GM18909 (cell line): ENCODE data around the gene KCNQ1.

Source experiments
- ATAC-seq: cut with Tn5 transposase; IDR thresholded peaks from one replicate; pipeline ENCODE4 v1.9.1; 2021; ENCODE audit warnings: mild to moderate bottlenecking; ENCODE audit not compliant: unreplicated experiment, poor library complexity

Gene KCNQ1

DNA sequence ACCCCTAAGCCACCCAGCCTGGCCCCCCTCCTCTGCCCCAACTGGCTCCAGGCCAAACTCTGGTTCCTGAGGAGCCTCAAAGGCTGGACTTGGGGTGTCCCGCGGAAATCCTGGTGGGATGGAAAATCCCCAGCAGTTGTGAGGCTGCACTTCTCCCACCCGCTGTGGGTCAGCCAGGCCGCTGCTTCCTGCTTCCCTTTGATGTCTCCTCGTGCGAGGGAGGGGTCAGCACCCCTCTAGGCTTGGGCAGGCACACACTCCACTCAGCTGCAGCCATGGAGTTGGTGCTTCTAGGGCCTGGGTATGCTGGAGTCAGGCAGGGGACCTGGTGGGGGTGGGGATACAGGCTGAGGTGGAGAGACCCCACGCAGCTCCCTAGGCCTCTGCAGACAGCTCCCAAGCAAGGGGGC is 243.0 kb downstream of the KCNQ1 start:
- no peak for ATAC-seq

DNA sequence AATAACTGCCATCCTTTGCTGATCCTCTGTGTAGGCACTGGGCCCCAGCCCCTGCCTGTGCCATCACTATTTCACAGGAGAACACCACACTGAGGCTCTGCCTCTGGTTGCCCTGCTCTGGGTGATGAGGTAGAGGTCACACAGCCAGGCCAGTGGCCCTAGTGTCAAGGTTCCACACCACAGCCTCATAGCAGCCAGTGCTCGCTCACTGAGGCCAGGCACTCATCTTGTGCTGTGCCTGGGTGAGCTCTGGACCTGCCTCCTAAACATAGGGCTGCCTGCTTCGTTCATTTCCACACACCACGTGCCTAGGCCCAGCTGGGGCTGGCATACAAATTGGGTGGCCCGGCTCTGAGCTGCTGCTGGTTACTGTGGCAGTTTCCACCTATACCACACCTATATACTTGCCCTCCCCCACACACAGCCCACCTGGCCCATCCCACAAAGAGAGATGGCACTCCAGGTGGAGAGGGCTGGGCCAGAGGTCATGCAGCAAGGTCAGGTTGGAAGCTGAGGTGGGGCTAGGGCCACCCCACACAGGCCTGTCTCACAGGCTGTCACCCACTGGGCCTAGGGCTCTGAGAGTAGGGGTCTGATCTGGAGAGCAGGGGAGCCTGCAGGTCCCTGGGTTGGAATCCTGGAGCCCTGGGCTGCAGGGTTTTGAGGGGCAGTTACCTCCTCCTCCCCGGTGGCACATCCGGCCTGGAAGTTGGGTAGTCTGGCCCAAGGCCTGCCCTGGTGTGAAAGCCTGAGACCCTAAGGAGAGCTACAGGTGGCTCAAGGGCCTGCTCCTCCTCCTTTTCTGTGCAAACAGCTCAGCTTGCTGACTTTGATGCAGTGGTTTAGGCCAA is 243.8 kb downstream of the KCNQ1 start:
- ATAC-seq, result no peak

DNA sequence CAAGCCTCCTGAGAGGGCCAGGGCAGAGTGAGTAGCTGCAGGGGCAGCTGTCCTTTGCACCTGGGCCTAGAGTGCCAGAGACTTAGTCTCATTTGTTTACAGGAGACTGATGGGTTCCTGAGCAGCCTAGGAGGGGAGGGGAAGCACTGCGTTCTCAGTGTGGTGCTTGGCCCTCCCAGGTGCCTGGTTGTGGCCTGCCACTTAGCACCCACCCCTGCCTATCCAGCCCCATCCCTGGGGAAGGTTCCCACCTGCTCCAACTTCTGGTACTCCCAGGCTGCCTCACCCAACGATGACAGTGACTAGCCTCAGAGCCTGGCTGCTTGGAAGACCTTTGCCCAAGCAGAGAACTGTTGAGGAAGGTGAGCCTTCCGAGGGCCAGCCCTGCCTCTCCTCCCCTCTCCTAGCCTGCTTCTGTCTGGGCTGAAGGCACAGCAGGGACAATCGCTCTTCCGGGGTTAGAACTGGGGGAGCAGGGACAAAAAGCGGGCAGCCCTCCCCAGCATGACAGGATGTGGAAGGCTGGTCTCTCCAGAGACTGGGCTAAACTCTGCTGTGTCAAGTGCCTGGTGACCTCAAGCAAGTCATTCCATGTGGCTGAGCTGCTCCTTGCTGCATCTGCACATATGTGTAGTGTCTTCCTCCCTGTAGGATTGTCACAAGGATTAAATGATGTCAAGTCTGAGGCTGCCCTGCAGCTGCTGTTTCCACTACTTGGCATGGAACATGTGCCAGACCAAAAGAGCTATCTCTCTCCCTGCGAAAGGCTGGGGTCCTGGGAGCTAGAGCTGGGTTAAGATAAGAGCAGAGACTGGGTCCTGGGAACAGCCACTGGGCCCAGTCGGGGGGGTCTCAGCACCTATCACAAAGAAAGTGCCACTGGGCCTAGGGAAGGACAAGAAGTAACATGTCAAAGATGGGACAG is 245.1 kb downstream of the KCNQ1 start:
- ATAC-seq, result no peak

DNA sequence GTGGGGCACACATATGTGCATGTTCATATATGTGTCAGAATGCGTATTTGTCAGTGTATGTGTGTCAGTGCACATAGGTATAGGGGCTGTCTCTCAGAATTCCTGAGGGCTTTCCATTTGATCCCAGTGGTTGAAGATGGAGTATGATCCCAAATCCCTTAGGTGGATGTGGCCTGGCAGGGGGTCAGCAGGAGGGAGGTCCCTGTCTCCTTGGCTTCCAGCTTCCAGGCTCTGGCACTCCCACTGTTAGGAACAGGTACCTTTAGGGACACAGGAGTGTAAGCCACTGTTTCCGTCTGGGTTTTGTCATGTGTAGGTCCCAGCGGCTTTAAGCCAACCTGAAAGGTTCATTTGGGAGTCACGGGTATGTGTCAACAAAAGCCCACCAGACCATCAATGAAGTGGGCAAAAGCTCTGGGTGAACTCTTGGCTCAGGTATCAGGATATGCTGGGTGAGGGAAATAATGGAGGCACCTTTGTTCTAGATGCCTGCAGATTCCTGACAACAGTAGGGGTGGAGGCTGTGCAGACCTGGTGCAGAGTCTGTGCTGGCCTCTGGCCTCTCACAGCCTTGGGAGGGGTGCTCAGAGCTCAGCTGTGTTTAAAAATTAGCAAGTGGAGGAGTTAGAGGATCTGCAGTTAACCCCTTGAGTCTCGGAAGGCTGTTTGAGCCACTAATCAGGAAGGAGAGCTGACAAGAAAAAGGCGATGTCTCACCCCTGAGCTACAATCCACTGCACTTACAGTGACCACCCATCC is 246.0 kb downstream of the KCNQ1 start:
- ATAC-seq, result no peak

DNA sequence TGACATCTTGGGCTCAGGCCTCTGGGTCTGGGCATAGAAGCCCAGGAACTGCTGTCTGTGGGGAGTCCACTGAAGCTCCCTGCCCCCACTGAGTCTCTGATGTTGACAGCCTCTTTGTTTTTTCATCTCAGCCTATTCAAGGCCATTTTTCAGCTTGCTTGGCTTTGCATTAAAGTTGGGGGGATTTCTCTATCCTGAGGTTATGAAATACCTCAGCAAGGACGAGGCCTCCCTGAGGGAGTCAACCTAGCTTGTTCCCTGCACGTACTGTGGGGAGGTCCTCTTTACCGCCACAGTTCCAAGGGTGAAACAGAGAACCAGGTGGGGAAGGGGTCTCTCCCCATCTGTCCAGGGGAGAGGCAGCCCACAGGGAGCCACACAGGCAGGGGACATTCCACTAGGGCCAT is 246.6 kb downstream of the KCNQ1 start:
- ATAC-seq, result no peak

DNA sequence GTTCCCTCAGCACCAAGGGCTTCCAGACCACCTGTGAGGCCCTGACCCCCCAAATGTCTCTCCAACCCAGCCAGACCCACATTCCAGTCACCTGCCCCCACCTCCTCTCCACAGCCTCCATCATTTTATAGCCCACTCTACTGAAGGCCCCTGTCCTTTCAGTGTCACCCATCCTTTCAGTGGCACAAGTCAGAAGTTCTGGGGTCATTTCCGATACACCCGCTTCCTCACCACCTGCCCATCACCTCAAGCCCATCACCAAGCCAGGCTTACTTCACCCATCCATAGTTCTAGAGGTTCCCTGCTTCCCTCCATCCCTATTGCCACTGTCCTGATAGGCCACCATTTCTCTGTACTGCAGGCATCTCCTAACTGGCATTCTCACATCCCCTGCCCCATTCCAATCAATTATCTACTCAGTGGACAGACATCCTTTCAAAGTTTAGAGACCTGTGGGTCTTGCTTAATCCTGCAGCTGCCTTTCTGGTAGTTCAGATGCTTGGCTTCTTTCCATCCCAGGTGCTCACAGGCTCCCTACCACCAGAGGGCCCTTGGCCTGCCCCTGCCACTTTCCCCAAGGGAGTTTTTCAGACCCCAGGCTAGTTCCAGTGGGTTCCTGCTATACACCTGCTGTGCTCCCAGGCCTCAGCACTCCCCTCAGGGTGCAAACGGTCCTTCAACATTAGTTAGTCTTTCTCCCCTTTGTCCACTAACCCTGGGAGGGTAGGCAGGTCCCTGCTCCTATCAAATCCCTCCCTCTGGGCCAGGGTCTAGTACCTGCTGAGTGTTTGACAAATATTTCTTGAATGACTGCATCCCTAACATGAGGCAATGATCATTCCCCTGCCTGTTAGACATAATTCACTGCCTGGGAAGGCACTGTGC is 247.4 kb downstream of the KCNQ1 start:
- ATAC-seq, result no peak

DNA sequence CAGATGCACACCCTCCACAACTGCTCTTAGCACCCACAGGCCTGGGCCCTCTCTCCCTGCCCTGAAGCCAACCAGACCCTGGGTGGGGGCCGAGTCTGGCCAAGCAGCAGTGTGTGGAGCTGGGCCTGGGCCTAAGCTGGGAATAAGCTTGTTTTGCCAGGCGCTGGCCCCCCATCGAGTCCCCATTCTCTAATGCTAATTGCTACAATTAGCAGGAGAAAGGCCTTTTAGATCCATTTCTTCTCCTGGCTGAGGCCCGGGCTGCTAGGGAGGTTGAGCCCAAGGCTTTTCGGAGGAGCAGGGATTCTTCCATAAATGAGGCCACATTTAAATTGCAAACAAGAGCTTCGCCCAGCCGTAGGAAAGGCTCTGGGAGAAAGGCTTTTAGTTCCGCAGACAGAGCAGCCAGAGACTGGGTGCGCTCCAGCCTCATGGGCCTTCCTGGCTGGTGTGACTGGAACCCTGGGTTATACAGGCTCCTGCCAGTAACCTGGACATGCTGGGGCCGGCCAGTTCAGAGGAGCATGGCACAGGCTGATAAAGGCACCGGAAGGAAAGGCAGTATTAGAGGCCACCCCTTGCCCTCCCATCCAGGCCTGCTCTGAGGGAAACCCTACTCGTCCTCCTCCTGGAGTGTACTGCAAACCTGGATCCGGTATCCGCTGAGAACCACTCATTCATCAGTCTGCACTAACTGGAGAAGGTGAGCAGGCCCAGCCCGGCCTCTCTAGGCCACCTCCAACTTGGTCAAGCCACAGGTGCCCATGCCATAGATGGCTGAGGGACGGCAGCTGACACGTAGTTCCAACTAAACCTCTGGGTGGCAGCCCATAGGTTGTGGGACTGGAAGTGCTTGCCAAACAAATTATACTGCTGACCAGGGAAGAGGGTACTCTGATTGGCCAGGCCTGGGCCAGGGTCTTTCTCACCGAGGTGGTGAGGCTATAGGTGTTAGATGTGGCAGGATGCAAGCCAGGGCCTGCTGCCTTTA is 248.8 kb downstream of the KCNQ1 start:
- ATAC-seq, result no peak

DNA sequence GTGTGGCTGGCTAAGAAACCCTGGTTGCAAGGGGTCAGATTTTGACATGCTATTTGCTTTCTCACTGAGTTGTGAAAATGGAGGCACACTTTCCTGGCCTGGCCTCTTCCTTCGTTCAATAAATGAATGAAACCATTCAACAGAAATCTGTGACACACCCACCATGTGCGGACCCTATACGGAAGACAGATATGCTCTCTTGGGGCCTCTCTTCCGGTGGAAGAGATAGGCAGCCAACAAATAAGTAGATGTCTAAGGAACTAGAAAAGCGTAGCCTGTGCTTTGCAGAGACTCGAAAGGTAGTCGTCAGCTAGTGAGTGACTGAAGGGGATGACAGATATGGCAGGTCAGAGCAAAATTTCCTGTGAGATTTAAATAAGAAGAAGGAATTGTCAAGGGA is 249.7 kb downstream of the KCNQ1 start:
- ATAC-seq, result no peak

DNA sequence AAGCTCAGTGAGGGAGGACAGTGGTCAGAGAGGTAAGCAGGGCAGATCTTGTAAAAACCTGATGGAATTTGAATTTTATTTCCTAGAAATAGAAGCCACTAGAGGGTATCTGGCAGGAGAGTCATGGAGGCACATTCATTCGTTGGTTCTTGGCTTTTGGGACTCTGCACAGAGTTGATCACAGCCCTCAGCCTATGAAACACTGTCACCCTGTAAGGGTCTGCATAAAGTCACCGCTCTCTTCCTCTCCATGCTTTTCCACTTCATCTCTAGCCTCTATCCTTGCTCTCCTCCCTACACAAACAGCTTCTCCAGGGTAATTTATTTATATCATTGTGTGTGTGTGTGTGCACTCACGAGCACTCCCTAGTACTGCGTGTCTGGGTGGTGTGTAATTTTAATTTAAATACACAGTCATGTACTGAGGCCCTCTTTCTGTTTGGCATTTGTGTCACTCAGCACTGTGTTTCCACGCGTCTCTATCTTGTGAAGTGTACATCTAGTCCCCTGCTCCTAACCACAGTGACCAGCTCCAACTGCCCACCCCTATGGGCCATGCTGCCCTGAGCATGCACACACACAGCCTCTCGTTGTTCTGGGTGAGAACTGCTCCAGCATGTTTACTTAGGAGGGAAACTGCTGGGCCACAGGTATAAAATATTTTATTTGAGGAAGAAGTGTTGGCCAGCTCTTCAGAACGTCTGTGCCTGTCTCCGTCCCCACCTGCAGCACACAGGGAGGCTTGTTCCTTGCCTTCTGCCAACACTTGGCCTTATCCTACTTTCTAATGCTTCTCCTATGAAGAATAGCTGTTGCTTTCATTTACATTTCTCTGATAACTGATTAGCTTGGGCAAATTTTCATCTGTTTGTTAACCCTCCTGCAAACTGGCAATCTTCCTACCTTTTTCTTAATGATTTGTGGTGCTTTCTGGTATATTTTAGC is 250.5 kb downstream of the KCNQ1 start:
- no peak for ATAC-seq

DNA sequence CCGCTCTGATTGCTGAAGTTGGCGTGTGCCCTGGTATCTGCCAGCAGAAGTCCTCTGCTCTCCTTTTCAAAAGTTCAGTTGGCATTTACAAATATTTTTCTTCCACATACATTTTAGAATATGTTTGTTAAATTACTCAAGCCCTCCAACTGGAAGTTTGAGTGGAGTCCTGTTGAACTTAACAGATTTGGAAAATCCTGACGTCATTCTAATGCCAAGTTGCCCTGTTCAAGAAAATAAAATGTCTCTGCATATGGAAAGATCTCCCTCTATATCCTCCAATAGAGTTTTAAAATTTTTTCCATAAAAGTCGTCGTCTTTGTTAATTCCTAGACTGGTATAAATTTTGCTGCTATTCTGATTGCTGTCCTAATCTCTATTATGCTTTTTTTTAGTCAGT is 251.6 kb downstream of the KCNQ1 start:
- ATAC-seq, result no peak

DNA sequence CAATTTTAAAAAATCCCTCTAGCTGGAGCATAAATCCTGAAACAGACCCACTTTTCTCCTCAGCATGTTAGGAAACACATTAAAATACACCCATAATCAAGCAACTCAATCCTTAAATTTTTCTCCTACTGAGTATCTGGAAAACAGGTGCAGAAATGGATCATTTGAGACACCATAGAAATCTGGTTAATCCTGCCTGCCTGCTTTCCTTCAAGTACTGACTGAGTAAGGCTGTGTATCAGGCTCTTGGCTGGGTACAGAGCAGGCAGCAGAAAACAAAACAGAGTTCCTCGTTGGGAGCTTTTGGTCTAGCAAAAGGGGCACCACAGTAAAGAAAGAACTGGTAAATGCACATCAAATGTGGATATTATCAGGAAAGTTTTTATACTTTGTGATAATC is 253.1 kb downstream of the KCNQ1 start:
- no peak for ATAC-seq

DNA sequence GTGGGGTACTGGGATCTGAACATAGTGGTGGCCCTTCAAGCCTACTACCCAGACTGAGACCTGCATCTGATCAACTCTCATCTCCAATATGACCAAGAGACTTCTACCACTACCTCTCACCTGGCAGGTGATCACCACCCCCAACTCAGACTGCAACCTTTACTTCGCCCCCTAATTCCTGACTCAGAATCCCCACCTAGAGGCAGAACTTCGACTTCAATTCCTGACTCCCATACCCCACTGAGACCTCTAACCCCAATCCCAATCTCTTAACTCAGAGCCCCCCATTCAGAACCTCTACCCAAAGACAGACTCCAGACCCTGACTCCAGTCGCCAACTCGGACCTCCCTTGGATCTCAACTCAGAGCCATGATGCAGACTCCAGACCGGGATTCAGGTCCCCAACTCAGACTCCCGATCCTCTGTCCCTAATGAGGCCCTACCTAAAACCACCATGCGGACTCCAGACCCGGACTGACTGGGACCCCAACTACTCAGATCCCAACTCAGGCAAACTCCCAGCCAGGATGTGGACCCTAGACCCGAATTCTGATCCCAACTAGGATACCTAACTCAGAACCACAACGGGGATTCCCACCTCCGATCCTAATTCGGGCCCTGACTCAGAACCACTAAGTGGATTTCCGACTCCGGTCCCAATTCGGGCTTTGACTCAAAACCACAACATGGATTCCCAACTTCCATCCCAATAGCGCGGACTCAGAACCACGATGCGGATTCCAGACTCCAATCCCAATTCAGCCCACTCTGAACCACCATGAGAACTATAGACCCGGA is 253.8 kb downstream of the KCNQ1 start:
- no peak for ATAC-seq

DNA sequence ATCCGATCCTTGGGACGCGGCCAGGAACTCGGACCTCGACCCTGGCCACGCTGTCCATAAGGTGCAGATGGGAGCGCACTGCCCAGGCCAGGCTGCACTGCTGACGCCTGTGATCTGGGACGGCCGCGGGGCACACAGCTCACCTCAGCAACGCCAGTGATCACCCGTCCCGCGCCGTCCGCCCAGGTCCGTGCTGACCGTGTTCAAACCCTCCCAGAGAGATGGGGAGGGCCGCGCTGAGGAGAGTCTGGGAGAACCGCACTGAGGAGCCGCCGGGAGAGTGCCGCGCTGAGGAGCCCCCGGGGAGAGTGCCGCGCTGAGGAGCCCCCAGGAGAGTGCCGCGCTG is 254.3 kb downstream of the KCNQ1 start:
- ATAC-seq, result no peak

DNA sequence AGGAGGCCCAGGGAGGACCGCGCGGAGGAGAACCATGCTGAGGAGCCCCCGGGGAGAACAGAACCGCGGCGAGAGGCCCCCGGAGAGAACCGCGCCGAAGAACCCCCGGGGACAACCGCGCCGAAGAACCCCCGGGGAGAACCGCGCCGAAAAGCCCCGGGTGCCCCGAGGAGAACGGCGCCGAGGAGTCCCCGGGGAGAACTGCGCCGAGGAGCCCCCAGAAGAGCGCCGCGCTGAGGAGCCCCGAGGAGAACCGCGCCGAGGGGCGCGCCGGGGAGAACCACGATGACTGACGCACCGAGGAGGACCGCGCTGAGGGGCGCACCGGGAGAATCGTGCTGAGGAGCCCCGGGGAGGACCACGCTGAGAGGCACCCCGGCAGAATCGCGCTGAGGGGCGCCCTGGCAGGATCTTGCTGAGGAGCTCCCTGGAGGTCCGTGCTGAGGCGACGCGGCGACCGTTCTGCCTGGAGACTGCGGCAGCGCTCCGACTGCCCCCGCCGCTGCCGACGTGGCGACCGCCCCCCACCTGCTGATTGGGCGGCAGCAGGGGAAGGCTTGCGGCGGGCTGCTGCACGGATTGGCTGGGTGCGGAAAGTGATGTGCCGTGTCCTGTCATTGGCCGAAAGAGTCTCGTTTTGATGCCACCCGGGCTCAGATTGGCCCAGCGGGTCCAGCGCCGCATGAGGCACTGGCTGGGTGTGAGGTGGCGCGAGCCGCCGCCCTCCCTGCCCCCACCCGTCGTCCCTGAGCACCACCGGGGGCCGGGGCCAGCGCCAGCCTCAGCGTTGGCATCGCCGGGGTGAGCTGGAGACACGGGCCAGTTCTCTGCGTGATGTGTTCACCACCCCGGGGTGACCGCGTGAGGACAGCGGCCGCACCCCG is 255.0 kb downstream of the KCNQ1 start, which contains the start of gene KCNQ1OT1:
Gene KCNQ1OT1 (minus strand): TSS at position 464 of the 884 bp plus-strand sequence.
- ATAC-seq, result peak; percentile 84

DNA sequence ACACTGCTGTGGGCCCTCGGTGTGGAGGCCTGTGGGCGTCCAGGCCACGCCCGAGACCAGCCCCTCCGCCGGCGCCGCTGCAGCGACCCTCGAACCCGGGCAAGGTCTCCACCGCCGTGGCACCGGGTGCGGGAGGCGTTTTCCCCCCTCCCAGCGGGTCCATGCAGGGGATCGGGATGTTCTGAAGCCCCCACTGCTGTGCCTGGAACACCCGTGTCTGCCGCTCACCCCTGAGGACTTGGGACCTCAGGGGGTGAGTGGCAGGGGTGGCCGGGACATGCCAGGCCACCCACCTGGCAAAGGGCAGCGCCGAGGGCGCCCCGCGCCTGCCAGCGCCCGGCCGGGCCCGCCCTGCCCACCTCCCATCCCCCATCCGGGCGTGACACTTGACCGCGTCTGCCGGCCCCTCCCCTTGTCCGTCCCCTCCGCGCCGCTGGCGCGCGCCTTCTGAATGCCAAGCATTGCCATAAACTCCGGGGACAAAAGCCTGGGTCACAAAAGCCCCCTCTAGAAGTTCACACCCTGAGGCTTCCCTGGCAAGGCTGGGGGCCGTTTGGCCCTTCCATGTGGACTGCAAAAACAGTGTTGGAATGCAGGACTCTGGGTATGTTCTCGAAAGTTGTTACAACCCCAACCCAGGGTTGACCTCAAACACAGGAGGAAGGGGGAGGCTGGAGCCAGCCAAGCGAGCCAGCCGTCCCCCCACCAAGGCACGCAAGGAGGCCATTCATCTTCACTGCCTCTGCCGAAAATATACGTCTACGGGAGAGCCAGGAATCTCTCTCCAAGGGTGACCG is 255.8 kb downstream of the KCNQ1 start:
- no peak for ATAC-seq
